Retinal pigment epithelial cell (primary cell): ENCODE results near the gene LBR.

Experiments
- DNase-seq: peaks from one replicate; pipeline ENCODE4 v3.0.0-alpha.2; 2010; ENCODE audit warnings: low read depth
- H3K4me3 ChIP-seq: 2 replicates; pipeline ENCODE4 v1.5.1; 2011; ENCODE audit warnings: mild to moderate bottlenecking, low read length, control low read depth, moderate library complexity
- TF ChIP-seq, protein P1 (sequence below): conservative IDR thresholded peaks from 2 replicates; pipeline ENCODE4 v1.5.1; 2011; ENCODE audit warnings: low read depth, low read length, control low read depth, inconsistent platforms

The LBR gene

DNA sequence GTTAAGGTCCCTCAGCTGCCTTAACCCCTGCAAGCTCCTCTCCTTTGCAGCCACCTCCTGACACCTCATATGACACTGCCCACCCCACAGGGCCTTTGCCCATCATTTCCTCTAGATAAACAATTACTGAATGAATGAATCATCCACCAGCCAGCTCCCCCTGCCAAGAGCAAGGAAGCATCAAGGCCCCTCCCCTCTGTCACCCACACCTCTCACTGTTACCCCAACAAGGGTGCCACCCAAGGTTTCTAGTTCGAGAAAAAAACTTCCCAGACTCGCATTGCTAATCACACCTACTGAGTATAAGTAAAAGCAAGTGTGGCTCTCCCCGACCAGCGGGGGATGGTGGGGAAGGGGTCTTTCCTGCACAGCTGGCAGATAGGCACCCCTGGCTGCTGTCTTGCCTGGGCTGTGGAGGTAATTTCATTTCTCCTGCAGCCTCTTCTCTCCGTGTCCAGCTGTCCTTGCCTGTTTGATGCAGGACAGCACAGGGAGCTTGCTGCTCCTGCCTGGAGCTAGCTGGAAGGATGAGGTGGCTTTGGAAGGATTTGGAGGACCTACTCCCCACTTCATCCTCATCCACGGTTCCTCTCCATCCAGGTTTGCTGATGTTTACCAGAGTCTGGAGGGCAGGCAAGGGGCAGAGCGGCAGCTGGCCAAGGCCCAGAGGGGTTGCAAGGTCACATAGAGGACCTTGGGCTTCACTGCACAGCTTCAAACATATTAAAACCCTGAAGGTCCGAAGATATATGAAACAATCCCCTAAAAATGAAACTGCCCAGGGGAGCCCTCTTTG, 33.1 kb upstream of the LBR start:
- TF ChIP-seq, protein P1, sequence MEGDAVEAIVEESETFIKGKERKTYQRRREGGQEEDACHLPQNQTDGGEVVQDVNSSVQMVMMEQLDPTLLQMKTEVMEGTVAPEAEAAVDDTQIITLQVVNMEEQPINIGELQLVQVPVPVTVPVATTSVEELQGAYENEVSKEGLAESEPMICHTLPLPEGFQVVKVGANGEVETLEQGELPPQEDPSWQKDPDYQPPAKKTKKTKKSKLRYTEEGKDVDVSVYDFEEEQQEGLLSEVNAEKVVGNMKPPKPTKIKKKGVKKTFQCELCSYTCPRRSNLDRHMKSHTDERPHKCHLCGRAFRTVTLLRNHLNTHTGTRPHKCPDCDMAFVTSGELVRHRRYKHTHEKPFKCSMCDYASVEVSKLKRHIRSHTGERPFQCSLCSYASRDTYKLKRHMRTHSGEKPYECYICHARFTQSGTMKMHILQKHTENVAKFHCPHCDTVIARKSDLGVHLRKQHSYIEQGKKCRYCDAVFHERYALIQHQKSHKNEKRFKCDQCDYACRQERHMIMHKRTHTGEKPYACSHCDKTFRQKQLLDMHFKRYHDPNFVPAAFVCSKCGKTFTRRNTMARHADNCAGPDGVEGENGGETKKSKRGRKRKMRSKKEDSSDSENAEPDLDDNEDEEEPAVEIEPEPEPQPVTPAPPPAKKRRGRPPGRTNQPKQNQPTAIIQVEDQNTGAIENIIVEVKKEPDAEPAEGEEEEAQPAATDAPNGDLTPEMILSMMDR, result no peak
- H3K4me3 ChIP-seq, result no peak overlapping the region
- DNase-seq, result no peak

GRCh38 chr1:225460021-225460736, 32.3 kb upstream of the LBR start:
- no peak for DNase-seq
- no peak overlapping the region for H3K4me3 ChIP-seq
- TF ChIP-seq, protein P1, result peak; percentile 1

GRCh38 chr1:225458222-225458631, 30.4 kb upstream of the LBR start:
- DNase-seq, result no peak
- TF ChIP-seq, protein P1, result no peak
- H3K4me3 ChIP-seq, result no peak overlapping the region

DNA sequence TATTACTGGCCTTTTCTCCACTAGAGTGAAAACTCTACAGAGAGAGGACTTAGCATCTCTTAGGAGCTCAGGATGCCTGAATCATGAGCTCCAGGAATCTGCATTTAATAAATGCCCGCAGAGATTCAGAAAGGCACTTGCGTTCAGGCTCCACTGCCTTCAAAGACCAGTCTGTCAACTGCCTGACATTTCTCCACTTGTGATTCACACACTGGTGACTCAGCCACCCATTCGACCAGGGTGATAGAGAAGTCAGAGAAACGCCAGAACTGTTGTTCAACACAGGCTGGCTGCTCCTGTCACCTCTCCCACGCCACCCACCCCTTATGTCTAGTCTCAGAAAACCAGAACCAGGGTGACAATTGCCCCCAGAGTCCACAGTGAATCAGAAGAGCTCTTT, 26.9 kb upstream of the LBR start:
- DNase-seq, result peak; percentile 76
- TF ChIP-seq, protein P1, result no peak
- no peak overlapping the region for H3K4me3 ChIP-seq

DNA sequence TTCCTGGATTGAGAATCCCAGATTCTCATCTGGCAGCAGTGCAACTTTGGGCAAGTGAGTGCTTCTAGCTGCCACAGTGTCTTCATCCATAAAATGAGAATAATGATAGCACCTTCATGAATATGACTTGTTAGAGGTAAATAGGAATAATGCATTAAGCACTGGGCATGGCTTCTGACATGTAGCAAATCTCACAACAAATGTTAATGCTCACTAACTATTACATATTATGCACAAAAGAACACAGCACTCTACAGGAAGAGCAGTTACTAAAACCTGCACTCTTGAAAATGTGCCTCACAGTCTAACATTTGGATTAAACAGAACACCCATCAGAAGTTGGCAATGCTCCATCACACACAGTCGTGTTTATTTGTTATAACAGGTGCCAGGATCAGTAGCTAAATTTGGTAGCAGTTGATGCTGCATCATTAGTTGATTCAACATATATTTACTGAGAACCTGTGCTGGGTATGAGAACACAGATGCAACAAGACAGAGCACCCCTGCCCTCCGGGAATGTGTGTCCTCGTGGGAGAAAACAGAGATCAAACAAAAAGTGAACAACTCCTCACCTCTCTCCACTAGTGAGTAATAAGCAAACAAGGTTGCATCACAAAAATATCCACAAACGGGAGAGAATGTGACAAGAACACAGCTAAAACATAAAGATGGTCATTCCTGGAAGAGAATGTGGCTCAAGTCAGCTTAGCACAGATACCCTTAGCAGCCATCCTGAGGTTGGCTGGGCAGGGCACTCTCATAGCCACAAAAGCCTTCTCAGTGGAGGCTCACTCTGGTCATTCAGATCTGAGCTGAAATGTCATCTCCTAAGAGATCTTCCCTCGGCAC, 26.2 kb upstream of the LBR start:
- no peak for DNase-seq
- TF ChIP-seq, protein P1, result no peak
- H3K4me3 ChIP-seq, result no peak overlapping the region

DNA sequence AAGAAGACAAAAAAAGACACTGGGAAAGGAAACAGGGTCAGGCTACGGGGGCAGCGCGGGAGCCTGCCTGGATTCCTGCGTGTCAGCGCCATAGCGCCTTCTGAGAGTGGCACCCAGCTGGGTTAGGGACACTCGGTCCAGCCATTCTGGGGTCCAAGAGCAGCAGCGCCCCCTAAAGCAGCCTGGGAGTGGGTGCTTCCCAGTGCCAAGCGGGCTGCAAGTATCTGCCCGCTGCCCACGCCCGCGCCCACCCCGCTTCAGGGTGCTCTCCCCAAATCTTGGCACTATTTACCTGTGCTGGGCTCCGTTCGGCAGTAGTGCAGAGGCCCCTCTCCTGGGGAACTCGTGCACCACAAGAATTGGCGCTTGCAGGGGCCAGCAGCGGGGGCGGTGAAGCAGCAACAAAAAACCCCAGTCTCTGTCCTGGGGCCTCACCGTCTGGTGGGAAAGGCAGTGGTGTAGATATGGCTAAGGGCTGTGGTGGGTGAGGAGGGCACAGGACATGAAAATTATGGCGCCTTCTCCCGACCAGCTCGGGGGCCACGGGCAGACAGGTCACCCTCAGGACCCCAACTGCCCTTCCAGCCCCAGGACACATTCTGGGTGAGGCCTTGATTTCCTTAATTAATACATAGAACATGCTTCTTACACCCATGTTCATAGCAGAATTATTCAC, 24.1 kb upstream of the LBR start:
- TF ChIP-seq, protein P1, result no peak
- no peak overlapping the region for H3K4me3 ChIP-seq
- DNase-seq, result no peak
